ENCODE data around the gene ATP11C.
A peak's percentile ranks its signal among the peaks of the same experiment; 100 is the strongest.
"Not testable (repeated sequence)": the region's sequence is repeated elsewhere in the genome, so short reads cannot be mapped to it uniquely, and the experiment has no call there.

The ATP11C gene

GRCh38 chrX:139738581-139738980 lies 194.3 kb downstream of the ATP11C start:
- no peak for FAIRE-seq

GRCh38 chrX:139736151-139736550 lies 196.7 kb downstream of the ATP11C start:
- DNase-seq (ENCODE audit: insufficient read length, low spot score) (no peak), FAIRE-seq (no peak)

More at GRCh38 chrX:139738581-139738980, 194.3 kb downstream of the ATP11C start:
- DNase-seq (ENCODE audit: insufficient read length, low spot score) = no peak

DNA sequence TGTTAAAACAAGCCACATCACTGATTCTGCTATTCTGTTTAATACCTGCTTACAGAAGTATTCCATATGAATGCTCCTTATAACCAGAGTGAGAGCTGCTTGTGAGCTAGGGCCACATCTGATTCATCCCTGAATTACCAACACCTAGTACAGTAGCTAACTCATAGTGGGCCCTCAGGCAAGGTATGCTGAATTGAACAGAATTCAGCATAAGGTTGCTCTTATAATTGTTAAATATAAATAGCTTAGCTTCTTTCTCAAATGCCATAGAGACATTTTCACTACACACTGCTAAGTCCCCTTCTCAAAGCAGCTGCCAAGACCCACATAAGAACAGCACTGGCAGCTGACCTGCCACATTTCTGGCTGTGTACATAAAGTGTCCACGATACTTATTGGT lies 197.9 kb downstream of the ATP11C start:
- FAIRE-seq (no peak), DNase-seq (ENCODE audit: insufficient read length, low spot score) (no peak)

DNA sequence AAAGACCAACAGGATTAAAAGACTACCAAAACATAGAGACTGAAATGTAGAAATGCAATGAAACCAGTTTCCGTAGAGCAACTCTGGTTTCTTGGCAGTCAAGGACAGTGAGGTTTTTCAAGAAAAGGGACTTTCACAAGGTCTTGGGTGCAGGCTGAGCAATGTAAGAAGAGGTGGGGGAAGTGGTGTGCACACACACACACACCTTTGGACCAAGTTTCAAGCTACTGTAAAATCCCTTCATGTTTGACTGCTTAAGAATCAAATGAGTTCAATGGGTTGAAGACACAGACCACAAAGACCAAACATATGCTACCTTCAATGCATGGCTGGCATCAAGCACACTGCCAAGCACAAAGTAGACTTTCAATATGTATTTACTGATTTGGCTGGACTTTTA lies 207.1 kb downstream of the ATP11C start:
- peak; percentile 89 for FAIRE-seq

DNA sequence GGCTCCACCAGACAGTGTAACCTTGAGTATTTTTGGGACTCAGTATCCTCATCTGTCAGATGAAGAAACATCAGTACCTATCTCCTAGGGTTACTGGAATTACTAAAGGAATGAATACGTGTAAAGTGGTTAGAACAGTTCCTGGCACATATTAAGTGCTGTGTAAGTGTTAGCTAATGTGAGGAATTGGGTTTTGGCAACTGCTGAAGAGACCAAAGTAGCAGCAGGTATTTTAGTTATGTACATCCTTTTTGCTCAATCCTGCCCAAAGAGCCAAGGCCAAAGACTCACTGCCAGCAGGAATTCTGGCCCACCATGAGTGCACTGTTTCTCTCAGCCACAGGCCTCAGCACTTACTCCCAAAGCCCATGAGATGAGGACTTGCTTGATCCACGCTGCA lies 208.2 kb downstream of the ATP11C start:
- FAIRE-seq = no peak
- DNase-seq (ENCODE audit: insufficient read length, low spot score) = no peak

More for the DNA sequence above, 207.1 kb downstream of the ATP11C start:
- no peak for DNase-seq (ENCODE audit: insufficient read length, low spot score)

GRCh38 chrX:139720979-139721378 lies 211.9 kb downstream of the ATP11C start:
- no peak for FAIRE-seq

DNA sequence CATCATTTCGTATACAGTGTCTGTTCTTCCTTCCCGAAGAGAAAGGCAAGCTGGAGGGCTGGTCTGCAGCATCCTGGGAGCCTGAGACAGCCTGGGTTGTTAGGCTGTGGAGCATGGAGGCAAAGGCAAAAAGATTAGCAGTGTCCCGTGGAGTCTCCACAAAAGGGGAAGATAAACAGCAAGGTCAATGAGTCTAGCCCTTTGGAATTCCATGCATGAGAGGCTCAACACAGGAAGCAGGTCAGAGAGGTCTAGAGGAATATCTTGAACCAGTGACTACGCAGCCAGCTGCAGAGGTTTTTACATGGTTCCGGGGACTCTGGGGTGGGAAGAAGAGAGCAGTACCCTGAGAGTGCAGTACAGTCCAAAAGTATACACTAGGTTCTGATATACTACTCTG lies 212.7 kb downstream of the ATP11C start:
- FAIRE-seq = no peak

More at GRCh38 chrX:139720979-139721378, 211.9 kb downstream of the ATP11C start:
- DNase-seq (ENCODE audit: insufficient read length, low spot score) = no peak

GRCh38 chrX:139708067-139708466 lies 224.8 kb downstream of the ATP11C start, which contains the start of gene MCF2:
Gene MCF2 (minus strand): TSS chrX:139708167. CDS start chrX:139651744, 56,423 bp downstream.
- no peak for FAIRE-seq
- DNase-seq (ENCODE audit: insufficient read length, low spot score) = no peak

More for the DNA sequence above, 212.7 kb downstream of the ATP11C start:
- no peak for DNase-seq (ENCODE audit: insufficient read length, low spot score)

DNA sequence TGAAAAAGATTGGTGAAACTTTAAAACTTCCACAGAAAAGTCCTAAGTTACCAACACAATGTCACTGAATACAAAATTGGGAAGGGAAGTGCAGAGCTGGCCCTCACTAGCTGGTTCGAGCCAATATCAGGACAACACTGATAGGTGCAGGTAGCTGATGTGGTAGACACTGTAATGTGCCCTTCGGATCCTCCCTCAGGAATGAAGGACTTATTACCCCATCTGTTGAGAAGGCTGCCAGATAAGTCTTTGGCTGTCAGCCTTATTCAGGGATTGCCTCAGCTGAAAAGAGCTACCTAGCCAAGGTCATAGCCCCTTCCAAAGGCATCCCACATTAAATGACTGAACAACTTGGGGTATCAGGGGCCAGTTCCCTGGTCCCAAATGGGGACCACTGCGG lies 230.2 kb downstream of the ATP11C start:
- DNase-seq (ENCODE audit: insufficient read length, low spot score) (no peak), FAIRE-seq (peak; percentile 26)

GRCh38 chrX:139692908-139693307 lies 239.9 kb downstream of the ATP11C start:
- no peak for FAIRE-seq
- no peak for DNase-seq (ENCODE audit: insufficient read length, low spot score)

- no peak for FAIRE-seq
- no peak for DNase-seq (ENCODE audit: insufficient read length, low spot score)
Observed at GRCh38 chrX:139692506-139692849, 240.4 kb downstream of the ATP11C start.

GRCh38 chrX:139691843-139692505 lies 240.9 kb downstream of the ATP11C start:
- FAIRE-seq (no peak), DNase-seq (ENCODE audit: insufficient read length, low spot score) (no peak)

DNA sequence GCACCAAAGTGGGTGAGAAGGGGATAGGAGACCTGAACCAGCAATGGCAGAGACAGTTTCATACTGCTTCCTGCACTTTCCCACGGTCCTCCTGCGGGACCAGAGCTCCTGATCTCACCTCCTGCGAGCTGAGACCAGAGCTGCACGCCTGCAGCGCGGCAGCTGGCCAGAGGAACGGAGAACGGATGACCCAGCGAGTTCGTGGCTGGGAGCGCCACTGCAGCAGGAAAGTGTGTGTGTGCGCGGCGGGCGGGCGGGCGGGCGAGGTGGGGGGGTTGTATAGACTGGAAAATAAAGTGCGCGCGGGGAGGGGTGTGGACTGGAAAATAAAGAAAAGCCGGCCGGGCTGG lies 241.4 kb downstream of the ATP11C start:
- FAIRE-seq = no peak

DNA sequence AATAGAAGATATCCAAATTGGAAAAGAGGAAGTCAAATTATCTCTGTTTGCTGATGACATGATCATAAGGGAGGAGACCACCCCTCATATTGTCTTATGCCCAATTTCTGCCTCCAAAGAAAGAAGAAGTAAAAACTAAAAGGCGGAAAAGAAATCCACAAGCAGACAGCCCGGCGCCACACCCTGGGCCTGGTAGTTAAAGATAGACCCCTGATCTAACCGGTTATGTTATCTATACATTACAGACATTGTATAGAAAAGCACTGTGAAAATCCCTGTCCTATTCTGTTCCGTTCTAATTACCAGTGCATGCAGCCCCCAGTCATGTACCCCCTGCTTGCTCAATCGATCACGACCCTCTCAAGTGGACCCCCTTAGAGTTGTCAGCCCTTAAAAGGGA lies 247.7 kb downstream of the ATP11C start:
- not testable (repeated sequence) for FAIRE-seq; DNase-seq (ENCODE audit: insufficient read length, low spot score)

More for the DNA sequence above, 241.4 kb downstream of the ATP11C start:
- no peak for DNase-seq (ENCODE audit: insufficient read length, low spot score)

DNA sequence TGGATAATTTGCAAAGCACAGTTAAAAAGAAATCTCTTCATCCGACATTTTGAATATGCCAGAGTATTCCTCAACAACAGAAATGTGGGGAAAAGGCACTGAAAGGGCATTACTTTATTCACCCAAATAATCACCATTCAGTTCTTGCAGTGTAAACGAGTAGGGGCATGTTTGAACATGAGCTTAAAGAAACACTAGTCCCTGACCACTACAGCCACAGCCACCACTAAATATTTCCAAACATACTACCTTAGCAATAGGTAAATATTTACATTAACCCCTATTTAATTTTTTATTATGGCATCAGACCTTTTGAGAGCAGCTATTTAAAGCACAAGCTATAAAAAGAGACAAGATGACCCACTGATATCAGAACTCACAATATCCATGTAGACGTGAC lies 252.5 kb downstream of the ATP11C start:
- no peak for DNase-seq (ENCODE audit: insufficient read length, low spot score)
- FAIRE-seq = no peak

Data from GM19239 (cell line).